NCI-H446 (cell line): ENCODE data around the gene FMNL1.

Source experiments
- DNase-seq, 2 experiments: peaks; one replicate each; lab custom pipeline; 2025; lab: John Stamatoyannopoulos, UW

The FMNL1 gene

DNA sequence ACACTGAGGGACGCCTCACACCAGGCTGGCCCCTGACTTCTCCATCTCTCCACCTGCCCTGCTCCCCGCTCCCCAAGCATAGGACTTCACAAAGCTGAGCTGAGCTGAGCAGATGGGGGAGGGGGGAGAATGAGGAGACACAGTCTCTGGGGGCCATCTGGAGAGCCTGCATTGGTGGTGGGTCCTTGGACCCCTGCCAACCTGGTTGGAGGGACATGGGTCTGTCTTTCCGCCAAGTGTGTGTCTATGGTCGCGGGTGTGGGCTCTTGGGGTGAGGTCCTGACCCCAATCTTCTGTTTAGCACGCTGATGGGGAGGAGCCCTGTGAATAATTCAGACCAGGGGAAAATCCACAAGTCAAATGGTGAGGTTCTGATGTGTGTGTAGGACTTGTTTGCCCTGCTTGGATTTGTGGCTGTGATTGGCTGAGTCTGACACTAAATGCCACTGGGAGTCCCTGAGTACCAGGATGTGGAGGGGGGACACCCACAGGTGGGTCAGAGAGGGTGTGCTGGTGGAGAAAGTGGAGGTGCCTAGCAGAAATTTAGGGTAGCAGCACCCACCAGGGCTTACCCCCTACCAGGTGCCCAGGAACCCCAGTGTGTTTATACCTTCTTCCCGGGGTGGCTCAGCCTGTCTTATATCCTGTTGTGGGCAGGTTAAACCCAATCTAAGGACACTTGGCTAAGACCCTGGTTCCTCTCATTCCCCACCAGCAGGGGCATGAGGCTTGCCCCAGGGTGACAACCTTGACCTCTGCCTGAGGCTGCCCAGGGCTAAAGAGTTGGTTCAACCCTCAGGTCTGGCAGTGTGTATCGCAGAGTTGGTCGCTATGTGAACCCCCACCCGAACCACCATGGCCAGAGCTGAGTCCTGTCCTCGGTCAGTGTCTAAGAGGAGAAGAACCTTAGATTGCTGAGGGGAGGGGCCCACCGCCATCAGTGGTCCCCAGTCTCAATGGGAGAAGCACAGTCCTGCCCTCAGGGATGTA, 2.1 kb downstream of the FMNL1 start:
- no peak for DNase-seq

DNA sequence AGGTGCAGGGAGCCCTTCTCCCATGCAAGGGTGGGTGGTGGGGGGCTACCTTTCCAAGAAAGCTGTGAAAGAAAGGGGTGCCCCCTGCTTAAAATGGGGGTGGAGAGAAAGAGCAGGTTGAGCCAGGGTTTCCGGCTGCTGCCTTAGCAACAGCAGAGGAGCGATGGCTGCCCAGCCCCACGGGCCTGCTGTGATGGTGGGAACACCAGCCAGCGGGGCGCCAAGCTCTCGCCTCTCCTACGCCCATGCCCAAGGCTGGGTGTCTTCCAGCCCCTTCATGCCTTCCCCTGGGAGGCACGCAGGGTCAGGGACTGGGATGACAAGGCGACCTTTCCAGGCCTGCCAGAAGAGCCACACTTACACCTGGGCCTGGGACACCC, 3.0 kb downstream of the FMNL1 start:
- DNase-seq, result no peak

DNA sequence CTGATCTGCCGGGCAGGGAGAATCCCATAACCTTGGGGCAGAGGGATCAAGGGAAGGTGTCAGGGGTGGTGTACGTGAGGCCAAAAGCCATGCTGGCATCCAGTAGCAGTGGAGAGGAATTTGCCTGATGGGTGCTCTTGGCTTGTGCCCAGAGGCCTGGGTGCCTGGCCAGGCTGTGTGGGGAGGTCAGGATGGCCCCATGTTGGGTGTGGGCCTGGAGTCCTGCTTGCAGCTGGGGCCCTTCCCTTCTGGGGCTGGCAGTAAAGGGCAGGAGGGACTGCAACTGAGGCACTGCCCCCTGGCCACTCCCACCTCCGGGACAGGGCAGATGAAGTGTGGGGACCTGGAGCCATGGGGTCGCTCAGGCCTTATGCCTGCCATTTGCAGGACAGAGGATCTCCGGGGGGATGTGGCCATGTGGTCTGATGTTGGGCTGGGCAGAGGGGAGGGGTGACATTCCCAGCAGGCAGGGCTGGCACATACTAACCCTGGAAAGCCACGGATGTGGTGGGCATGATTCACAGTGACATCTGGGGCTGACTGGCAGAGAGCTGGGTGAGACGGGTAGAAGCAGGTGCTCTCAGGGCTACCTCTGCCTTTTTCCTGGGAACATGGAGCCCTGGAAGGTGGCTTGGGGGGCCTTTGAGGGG, 3.5 kb downstream of the FMNL1 start:
- no peak for DNase-seq

- DNase-seq, result no peak
Measured at GRCh38 chr17:45225964-45226530, 4.4 kb downstream of the FMNL1 start.

DNA sequence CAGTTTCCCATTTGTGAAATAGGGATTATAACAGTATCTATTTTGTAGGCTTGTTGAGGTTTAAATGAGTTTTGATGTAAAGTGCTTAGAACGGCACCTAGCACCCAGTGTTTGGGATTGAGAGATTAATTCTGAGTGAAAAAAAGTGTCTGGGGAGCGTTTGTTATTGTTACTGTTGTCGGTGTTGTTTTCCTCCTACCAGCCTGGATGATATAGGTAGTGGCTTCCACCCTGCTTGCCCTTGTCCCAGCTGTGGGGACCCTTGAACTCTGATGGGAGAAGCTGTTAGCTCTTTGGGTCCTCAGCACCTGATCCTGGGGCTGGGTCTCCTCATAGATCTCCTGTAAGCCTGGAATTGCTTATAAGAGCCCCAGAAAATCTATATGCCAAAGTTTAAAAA, 4.9 kb downstream of the FMNL1 start:
- DNase-seq, result no peak

- no peak for DNase-seq
Measured at GRCh38 chr17:45227101-45227925, 5.6 kb downstream of the FMNL1 start.

DNA sequence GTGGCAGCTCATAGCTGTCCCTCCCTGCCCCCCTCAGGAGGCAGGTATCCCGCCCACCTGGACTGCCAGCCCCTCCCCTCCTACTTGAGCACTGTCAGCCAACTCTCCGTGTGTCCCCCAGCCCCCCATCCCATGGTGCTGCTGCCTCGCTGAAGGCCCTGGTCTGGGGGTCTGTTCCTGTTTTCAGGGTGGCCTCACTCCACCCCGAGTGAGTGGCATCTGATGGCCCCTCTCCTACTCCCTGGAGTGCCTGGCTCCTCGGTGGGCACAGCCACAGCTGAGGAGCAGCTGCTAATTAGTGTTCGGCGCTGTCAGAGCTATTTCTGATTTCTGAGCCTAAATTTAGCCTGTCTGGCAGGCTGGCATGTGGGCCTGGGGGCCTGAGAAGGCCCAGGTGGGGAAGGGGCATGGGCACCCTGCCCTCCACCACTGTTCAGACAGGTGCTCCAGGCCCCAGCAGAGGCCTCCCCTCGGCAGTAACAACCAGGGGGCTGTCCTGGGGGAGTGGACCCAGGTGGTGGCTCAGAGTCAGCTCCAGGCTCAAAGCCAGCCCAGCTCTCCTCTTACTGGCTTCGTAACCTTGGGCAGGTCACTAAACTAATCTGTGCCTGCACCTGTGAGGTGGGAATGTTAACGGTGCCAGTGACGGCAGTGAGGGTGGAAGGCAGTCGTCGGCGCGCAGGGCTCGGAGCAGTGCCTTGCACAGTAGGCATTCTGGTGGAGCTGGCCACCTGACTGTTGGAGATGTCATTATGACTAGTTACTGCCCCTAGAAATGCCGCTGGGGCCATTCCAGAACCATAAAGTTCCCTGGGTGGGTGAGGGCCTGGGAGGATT, 6.5 kb downstream of the FMNL1 start:
- DNase-seq, result no peak

DNA sequence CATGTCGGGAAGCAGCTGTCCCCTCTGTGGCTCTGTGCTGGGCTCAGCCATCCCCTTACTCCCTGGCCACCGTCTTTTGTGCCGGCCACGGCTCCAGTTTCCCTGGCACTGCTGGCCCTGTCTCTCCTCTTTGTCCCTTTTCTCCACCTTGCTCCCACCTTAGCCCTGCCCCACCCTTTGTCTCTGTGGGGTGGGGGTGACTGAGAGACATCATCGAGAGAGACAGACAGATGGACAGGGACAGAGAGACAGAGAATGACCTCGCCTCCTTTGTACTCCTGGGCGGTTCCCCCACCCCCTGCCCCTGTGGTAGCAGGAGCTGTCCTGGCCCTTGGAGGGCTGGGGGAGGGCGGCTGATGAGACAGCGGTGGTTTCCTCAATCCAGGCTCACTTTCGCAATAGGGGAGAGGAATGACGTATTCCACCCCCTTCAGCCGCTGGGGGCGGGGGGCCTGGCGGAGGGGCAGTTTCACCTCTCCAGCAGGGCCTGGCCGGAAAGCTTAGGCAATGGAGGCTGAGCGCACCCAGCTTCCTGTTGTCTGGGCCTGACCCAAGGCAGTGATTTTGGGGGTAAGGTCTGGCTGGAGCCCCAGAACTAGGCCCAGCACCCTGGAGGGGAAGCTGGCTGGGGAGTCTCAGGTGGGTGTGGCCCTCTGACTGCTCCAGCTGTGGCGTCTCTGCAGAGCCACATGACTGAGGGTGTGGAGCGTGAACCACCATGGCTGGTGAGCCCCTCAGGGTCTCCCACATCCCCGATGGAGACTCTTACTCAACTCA, 7.3 kb downstream of the FMNL1 start:
- DNase-seq, result no peak

DNA sequence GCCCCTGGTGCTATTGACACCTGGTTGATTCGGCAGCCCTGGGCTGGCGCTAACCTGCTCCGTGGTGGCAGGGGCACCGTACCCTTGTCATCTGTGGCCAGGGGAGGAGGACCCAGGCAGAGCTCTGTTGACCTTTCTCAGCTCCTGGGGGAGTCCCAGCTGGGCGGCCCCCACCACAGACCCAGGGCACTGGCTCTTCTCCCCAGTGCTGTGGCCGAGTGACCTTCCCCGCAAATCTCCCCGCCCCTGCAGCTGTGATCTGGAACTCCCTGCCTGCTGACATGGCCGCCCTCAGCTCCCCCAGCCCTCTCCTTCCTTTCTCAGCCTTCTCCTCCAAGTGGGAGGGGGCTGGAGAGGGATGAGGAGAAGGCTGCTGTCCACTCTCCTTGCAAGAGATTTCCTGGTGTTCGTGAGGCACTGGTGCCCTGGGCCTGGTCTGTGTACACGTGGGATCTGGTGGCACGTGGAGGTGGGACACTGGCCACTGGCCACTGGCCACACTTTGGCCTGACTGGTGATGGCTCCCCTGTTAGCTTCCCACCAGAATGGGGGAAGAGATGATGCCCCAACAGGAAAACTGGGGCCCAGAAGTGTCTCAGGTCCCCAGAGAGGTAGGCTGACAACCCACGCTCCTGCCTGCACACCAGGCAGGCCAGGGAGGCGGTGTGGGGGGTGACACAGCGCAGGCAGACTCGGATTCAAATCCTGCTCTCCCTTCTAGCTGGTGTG, 8.2 kb downstream of the FMNL1 start:
- no peak for DNase-seq

GRCh38 chr17:45230410-45230786, 8.7 kb downstream of the FMNL1 start:
- no peak for DNase-seq

DNA sequence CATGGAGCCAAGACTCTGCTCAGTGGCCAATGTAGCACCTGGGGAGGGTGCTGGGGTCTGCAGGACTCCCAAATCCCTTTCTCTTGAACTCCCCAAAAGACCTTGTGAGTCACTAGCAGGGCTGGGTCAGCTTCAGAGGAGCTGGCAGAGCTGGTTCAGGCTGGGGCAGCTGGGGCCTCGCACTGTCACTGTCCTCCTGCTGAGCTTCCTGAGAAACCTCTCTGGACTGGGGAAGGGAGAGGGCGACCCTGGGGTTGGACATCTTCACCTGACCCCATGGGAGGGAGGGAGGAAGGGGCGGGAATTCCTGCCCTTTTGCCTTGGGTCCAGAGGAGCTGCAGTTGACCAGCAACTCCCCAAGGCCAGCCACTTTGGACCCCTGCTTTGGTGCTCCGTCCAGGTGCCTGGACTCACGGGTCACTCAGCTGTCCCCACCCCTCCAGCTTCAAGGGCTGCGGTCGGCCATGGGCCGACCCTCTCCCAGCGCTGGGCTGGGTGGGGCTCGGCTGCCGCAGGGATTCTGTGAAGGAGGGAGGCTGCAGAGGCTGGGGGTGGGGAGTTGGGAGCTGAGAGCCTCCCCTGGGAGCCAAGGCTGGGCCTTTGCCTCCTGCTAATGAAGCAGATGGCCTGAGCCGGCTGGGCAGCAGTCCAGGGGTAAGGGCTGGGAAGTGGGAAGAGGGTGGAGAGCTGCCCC, 9.2 kb downstream of the FMNL1 start:
- DNase-seq, result peak in 1 of 2 experiments; percentile 76

- no peak for DNase-seq
Measured at GRCh38 chr17:45231481-45232116, 9.9 kb downstream of the FMNL1 start.

DNA sequence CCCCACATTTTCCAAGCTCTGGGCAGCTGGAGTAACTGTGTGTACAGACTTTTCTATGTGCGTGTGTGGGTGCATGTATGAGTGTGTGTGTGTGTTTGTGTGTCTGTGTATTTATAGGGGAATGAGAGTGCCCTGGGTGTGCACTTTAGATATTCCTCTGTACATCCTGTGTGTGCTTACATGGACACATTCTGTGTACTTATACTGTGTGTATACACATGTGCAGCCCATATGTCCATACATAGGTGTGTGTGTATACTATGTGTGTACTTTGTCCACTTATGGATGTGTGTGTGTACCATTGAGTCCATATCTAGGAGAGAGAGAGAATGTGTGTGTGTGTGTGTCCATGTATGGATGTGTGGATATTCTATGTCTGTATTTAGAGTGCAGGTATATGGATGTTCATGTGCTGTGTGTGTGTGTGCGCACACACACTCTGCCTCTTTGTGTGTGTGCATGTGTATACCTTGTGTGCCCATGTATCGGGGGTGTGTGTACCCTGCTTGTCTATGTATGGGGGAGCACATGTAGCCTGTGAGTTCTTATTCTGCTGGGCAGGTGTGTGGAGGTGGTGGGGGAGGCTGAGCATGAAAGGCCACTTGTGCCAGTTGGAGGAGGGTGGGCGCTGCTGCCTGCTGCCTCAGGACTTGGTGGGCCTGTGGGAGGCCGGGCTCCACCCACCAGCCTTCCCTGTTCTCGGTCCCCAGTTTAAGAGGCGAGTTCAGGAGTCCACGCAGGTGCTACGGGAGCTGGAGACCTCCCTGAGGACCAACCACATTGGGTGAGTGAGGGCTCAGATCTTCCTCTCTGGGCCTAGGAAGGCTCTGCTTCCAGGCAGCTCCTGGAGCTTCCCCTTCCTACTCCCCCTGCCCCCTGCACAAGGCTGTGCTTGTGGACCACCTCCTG, 11.1 kb downstream of the FMNL1 start:
- DNase-seq, result no peak

GRCh38 chr17:45233423-45233924, 11.8 kb downstream of the FMNL1 start:
- no peak for DNase-seq

DNA sequence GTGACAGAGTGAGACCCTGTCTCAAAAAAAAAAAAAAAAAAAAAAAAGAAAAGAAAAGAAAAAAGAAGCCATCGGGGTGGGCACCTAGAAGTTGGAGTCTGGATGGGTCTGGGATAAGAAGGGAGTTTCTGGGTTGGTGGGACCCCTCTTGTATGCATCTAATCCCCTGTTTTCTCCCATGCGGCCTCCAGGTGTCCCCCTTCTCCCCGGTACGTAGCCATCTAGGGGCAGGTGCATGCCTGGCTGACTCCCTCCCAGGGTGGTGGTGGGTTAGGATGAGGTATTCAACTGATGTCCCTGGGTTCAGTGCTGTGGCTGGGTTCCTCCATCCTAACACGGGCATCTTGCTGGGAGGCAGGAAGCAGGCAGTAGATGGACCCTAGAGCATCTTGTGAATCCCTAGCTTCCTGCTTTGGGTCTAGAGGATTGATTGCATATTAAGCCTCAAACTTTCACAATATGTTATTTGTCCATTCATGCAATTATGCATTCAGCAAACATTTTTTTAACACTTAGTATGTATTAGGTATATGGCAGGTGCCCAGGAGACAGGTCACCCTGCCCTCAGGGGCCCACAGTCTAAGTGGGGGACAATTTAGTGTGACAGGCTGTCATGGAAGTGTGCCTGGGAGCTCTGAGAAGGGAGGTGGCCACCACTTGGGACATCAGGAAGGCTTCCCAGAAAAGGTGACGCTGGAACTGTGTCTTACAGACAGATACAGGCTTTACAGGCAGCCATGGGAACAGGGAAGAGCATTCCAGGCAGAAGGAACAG, 13.1 kb downstream of the FMNL1 start:
- DNase-seq, result no peak
